PC-9 (cell line): ENCODE results near the gene GRWD1. TPM values are rescaled to one million over a fixed set of nuclear protein-coding genes. Genes with fewer than 3 reads are reported as not detected.

Experiments
- BruUV-seq: library from RNA; stranded (reverse); fragments of 400-500 nt; replicated peaks from 2 replicates; lab custom pipeline; 2021; lab: Mats Ljungman, UMichigan
- CTCF ChIA-PET: fragments of 300-600 bp; sonication (Branson Sonifier 250); formaldehyde crosslinking; loops from one replicate; lab custom pipeline; 2022; ENCODE audit warnings: antibody characterized with exemption; lab: Charles Lee
- POLR2A ChIA-PET: fragments of 300-600 bp; sonication (Branson Sonifier 250); formaldehyde crosslinking; loops from one replicate; lab custom pipeline; 2022; ENCODE audit warnings: antibody characterized with exemption; ENCODE audit not compliant: unreplicated experiment; lab: Charles Lee
- DNase-seq, 2 experiments: peaks; one replicate each; pipeline versions ENCODE4 v3.0.0 to v3.0.0-alpha.2; 2015 to 2022; ENCODE audit warnings: mixed read lengths in 1 of 2
- H2AFZ ChIP-seq: fragments of 200-600 bp; sonication (generic); 2 replicates; pipeline ENCODE4 v1.8.1; 2017; ENCODE audit warnings: antibody characterized with exemption
- H3F3A ChIP-seq: fragments of 200-600 bp; sonication (generic); 2 replicates; pipeline ENCODE4 v1.8.1; 2017; ENCODE audit warnings: antibody characterized with exemption, mild to moderate bottlenecking, low read depth; ENCODE audit not compliant: insufficient read depth
- H3K27ac ChIP-seq: fragments of 200-600 bp; sonication (generic); 2 replicates; pipeline ENCODE4 v1.6.1; 2016; ENCODE audit warnings: mixed run types
- H3K27me3 ChIP-seq: fragments of 200-600 bp; sonication (generic); 2 replicates; pipeline ENCODE4 v1.6.1; 2016; ENCODE audit warnings: low read depth, mixed run types; ENCODE audit not compliant: insufficient read depth
- H3K36me3 ChIP-seq: fragments of 200-600 bp; sonication (generic); 2 replicates; pipeline ENCODE4 v1.6.1; 2016; ENCODE audit warnings: low read depth, mixed run types
- H3K4me1 ChIP-seq: fragments of 200-600 bp; sonication (generic); replicated peaks from 2 replicates; pipeline ENCODE4 v1.6.1; 2016; ENCODE audit warnings: mixed run types; ENCODE audit not compliant: insufficient read depth
- H3K4me2 ChIP-seq: fragments of 200-600 bp; sonication (generic); 2 replicates; pipeline ENCODE4 v1.6.1; 2017; ENCODE audit warnings: mixed run types
- H3K4me3 ChIP-seq: fragments of 200-600 bp; sonication (generic); 2 replicates; pipeline ENCODE4 v1.6.1; 2016; ENCODE audit warnings: mixed run types
- H3K79me2 ChIP-seq: fragments of 200-600 bp; sonication (generic); 2 replicates; pipeline ENCODE4 v1.6.1; 2017; ENCODE audit warnings: low read depth, mixed run types
- H3K9me2 ChIP-seq: fragments of 200-600 bp; sonication (generic); 2 replicates; pipeline ENCODE4 v1.8.1; 2017; ENCODE audit warnings: mild to moderate bottlenecking; ENCODE audit not compliant: insufficient read depth
- H3K9me3 ChIP-seq: fragments of 200-600 bp; sonication (generic); 2 replicates; pipeline ENCODE4 v1.8.1; 2016; ENCODE audit warnings: low read depth; ENCODE audit not compliant: insufficient read depth
- H4K20me1 ChIP-seq: fragments of 200-600 bp; sonication (generic); 2 replicates; pipeline ENCODE4 v1.8.1; 2017; ENCODE audit not compliant: insufficient read depth
- EZH2 ChIP-seq: fragments of 200-600 bp; sonication (generic); IDR thresholded peaks from 2 replicates; pipeline ENCODE4 v1.8.0; 2017; ENCODE audit warnings: antibody characterized with exemption, low read depth
- intact Hi-C: fragments of 100-400 bp; cut with micrococcal nuclease; formaldehyde crosslinking; loops from one replicate; pipeline ENCODE4 v1.10.0; 2022; ENCODE audit not compliant: unreplicated experiment
- total RNA-seq: library from RNA; stranded (reverse); gene quantifications from 2 replicates; pipeline ENCODE4 v1.2.3, GENCODE V29; 2021
- TF ChIP-seq, protein P1 (sequence below): fragments of 200-600 bp; sonication (generic); conservative IDR thresholded peaks from 2 replicates; pipeline ENCODE4 v1.6.1; 2017; ENCODE audit warnings: mixed run types, antibody characterized with exemption, mild to moderate bottlenecking, moderate library complexity

The GRWD1 gene
- total RNA-seq, 1 experiment from 2014 or later = 35.5 TPM

DNA sequence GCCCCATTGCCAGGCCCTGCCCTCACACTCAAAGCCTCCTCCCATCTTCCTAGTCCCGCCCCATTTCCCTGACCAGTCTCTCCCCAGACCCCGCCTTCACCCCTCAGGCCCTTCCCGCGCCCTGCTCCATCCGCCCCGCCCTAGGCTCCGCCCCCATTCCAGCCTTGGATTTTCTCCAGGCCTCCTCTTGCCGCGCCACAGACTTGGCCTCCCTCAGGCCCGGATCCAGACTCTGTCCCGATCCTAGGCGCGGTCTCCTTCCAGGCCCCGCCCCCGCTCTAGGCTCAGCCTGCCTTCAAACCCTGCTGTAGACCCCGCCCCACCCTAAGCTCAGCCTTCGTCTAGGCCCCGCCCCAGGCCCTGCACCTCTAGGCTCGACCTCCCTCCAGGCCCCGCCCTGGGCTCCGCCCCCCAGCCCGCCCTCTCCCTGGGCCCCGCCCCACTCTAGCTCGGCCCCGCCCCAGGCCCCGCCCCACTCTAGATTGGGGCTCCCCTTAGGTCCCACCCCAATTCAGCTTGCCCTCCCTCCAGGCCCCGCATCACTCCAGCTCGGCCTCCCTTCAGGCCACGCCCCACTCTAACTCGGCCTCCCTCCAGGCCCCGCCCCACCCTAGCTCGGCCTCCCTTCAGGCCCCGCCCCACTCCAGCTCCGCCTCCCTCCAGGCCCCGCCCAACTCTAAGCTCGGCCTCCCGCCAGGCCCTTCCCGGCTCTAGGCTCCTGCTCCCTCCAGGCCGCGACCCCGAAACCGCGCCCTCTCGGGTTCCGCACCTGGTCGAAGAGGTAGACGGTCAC is 47.3 kb downstream of the GRWD1 start:
- Histone ChIP-seq H3K4me2 (peak overlapping the region; percentile 66), H3K9me3 (no peaks in the 10 kb centered on the region), H3F3A (peaks cover 62% of the 10 kb centered on the region), H3K4me1 (peaks cover 39% of the 10 kb centered on the region), H3K9me2 (no peaks in the 10 kb centered on the region), H3K27ac (peak overlapping the region; percentile 62), H2AFZ (peak overlapping the region; percentile 77; the same call in 1 of the 2 replicates), H3K79me2 (peaks cover 15% of the 10 kb centered on the region; the same call in 1 of the 2 replicates), H4K20me1 (no peaks in the 10 kb centered on the region), H3K4me3 (peak overlapping the region; percentile 77; the same call in 1 of the 2 replicates), H3K27me3 (no peaks in the 10 kb centered on the region), H3K36me3 (no peaks in the 10 kb centered on the region)
- peak; percentile 95 to 99 for DNase-seq
- BruUV-seq = no TSS peak
- ChIA-PET POLR2A (interaction anchor here (0.5 to 1.5 kb wide), 21 partner anchors 9 to 844 kb away, joined by 3 to 46 read pairs (median 7); partner anchors contain the start of genes KDELR1, RPL18, SPHK2 and SYNGR4), CTCF (interaction anchor here (0.5 to 1.7 kb wide), 11 partner anchors 9 to 527 kb away, joined by 3 to 17 read pairs (median 5); partner anchors contain the start of genes GYS1 and RUVBL2)
- TF ChIP-seq, protein P1, sequence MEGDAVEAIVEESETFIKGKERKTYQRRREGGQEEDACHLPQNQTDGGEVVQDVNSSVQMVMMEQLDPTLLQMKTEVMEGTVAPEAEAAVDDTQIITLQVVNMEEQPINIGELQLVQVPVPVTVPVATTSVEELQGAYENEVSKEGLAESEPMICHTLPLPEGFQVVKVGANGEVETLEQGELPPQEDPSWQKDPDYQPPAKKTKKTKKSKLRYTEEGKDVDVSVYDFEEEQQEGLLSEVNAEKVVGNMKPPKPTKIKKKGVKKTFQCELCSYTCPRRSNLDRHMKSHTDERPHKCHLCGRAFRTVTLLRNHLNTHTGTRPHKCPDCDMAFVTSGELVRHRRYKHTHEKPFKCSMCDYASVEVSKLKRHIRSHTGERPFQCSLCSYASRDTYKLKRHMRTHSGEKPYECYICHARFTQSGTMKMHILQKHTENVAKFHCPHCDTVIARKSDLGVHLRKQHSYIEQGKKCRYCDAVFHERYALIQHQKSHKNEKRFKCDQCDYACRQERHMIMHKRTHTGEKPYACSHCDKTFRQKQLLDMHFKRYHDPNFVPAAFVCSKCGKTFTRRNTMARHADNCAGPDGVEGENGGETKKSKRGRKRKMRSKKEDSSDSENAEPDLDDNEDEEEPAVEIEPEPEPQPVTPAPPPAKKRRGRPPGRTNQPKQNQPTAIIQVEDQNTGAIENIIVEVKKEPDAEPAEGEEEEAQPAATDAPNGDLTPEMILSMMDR = no peak
- TF ChIP-seq EZH2 = no peak
- intact Hi-C loops = loop anchor here (1.0 to 2.0 kb wide), 3 partner anchors 8 to 220 kb away; partner anchors contain the start of gene CYTH2

DNA sequence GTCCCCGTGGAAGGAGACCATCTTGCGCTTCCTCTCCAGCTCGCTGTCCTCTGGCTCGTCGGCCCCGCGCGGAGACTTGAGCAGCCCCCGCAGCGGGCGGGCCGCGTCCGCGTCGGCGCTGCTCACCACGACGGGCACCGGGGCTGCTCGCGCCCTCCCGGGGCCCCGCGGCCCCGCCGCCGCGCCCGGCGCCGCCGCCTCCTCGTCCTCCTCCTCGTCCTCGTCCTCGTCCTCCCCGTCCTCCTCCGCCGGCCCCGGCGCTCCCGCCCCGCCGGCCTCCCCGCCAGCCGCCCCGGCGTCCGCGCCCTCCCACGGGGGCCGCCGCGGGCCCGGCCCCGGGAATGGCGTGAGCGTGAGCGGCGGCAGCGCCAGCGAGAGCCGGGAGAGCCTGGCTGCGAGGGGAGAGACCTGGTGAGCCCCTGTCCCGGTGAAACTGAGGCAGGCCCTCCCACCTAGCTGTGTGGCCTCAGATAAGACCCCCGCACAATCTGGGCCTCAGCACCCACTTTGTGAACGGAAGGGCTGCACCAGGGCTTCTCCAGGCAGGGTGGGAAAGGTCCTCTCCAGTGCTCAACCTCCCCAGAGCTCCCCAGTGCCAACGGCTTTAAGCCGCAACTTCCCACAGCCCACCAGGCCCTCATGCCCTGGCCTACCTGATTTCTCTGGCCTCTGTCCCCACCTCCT is 48.1 kb downstream of the GRWD1 start:
- Histone ChIP-seq H2AFZ (peak overlapping the region; percentile 77; the same call in 1 of the 2 replicates), H3K9me3 (no peaks in the 10 kb centered on the region), H3K36me3 (no peaks in the 10 kb centered on the region), H3K27me3 (no peaks in the 10 kb centered on the region), H3K27ac (peak overlapping the region; percentile 62), H3K4me2 (peak overlapping the region; percentile 88), H4K20me1 (no peaks in the 10 kb centered on the region), H3K79me2 (peaks cover 15% of the 10 kb centered on the region; the same call in 1 of the 2 replicates), H3K4me1 (peaks cover 31% of the 10 kb centered on the region), H3F3A (peaks cover 55% of the 10 kb centered on the region), H3K4me3 (peak overlapping the region; percentile 77), H3K9me2 (no peaks in the 10 kb centered on the region)
- BruUV-seq = no TSS peak
- intact Hi-C loops = loop anchor here (1.0 to 2.0 kb wide), 3 partner anchors 7 to 221 kb away; partner anchors contain the start of gene CYTH2
- TF ChIP-seq, protein P1 = no peak
- no peak for TF ChIP-seq EZH2
- no peak for DNase-seq
- POLR2A ChIA-PET = interaction anchor here (0.5 to 1.5 kb wide), 13 partner anchors 8 to 407 kb away, joined by 3 to 46 read pairs (median 7); partner anchors contain the start of genes KDELR1, SYNGR4 and TMEM143
- CTCF ChIA-PET = interaction anchor here (0.5 to 1.7 kb wide), 10 partner anchors 11 to 680 kb away, joined by 3 to 17 read pairs (median 5); partner anchors contain the start of genes GYS1 and RUVBL2

DNA sequence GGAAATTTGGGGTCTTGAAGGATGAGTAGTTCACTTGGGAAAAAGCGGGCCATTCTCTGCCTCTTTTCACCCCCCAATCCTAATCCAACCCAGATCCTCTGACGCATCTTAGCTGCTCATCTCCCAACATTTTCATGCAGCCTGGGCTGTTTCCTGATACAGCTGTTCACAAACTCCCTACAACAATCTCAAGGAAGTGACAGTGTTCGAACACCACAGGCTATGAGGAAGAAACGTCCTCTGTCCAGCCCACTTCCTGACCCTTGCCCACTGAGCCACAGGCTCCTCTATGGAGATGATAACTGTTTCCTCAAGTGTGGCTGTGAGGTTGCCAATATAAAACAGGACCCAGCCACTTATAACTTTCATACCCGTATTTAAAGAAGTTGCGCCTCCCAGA is 49.6 kb downstream of the GRWD1 start:
- peaks cover 41% of the 10 kb centered on the region for H3F3A ChIP-seq
- H3K4me3 ChIP-seq = no peak overlapping the region
- POLR2A ChIA-PET = no interaction called here
- H3K4me2 ChIP-seq = peak overlapping the region; percentile 88; the same call in 1 of the 2 replicates
- no peak overlapping the region for H2AFZ ChIP-seq
- no peak for DNase-seq
- no peaks in the 10 kb centered on the region for H4K20me1 ChIP-seq
- H3K4me1 ChIP-seq = peaks cover 21% of the 10 kb centered on the region
- peaks cover 18% of the 10 kb centered on the region; the same call in 1 of the 2 replicates for H3K79me2 ChIP-seq
- no peaks in the 10 kb centered on the region for H3K27me3 ChIP-seq
- H3K36me3 ChIP-seq = no peaks in the 10 kb centered on the region
- H3K27ac ChIP-seq = peak overlapping the region; percentile 39; the same call in 1 of the 2 replicates
- H3K9me2 ChIP-seq = no peaks in the 10 kb centered on the region
- CTCF ChIA-PET = no interaction called here
- BruUV-seq = no TSS peak
- H3K9me3 ChIP-seq = no peaks in the 10 kb centered on the region
- TF ChIP-seq, protein P1 = no peak
- intact Hi-C loops = no loop called here
